HG02943 (cell line): Measurements from ENCODE around the gene MOXD1.

Experiments
- ATAC-seq: cut with Tn5 transposase; IDR thresholded peaks from one replicate; pipeline ENCODE4 v1.9.1; 2021; ENCODE audit warnings: mild to moderate bottlenecking, low read depth, moderate library complexity; ENCODE audit not compliant: unreplicated experiment

MOXD1 gene

DNA sequence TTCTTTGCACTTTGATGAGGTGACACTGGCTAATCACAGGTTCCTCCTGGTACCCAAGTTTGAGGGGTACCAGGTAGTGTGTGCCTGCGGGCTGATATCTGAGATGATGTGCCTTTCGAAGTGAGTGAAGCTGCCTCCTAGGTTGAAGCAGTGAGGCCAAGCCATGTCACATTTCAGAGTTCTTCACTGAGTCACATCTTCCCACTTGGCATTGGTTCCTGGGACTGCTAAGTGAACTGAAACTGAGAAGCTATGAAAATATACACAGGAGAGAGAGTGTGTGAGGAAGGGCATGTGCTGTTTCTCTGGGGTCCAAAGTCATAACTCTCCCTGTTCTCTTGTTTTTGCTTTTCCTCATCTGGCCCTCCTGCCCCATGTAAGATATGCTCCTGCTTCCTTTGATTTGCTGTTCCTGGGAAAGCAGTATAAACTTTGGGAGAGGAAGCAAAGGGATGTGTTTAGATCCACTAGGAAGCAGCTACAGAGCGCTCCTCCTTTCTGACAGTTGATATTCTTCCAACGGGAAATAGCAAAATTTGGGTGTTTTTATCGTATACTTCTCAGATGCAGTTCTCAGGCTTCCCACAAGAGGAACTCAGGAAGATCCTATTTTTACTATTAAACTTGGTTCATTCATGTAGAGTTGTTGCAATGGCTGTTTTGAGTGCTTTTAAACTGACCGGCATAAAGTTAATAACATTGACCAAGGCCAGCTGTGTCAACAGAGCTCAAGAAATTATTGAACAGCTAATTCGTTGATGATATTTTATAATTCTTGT, 153.7 kb downstream of the MOXD1 start:
- ATAC-seq = no peak

GRCh38 chr6:132246632-132247270, 154.5 kb downstream of the MOXD1 start:
- ATAC-seq = no peak

DNA sequence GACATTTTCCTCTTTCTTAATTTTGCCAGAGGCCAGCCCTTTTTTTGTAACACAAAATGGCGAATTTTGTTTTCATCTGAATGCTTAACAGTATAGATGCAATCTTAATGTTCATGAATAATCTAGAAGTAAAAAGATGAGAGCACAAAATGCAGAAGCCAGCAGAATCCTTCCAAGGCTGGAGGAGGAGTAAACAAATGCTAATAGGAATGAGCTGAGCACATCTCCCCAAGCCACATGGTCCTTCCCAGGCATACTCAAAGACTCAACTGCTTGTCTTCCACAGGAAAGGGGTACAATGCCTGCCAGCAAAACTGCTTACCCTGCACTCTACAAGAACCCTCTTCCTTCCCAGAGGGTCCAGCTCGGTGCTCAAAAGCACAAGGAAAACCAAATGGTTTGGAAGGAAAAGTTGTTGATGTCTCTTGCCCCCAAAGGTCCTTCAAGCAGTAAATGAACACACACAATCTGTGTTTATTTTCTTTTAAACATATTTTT, 155.1 kb downstream of the MOXD1 start:
- ATAC-seq = no peak
